ENCODE data around the gene RCC2. TPM values are rescaled to one million over a fixed set of nuclear protein-coding genes. Genes with fewer than 3 reads are reported as not detected.
"Not testable (repeated sequence)": the region's sequence is repeated elsewhere in the genome, so short reads cannot be mapped to it uniquely, and the experiment has no call there.

Gene RCC2
- total RNA-seq, 1 experiment from 2014 or later, result 116 TPM

DNA sequence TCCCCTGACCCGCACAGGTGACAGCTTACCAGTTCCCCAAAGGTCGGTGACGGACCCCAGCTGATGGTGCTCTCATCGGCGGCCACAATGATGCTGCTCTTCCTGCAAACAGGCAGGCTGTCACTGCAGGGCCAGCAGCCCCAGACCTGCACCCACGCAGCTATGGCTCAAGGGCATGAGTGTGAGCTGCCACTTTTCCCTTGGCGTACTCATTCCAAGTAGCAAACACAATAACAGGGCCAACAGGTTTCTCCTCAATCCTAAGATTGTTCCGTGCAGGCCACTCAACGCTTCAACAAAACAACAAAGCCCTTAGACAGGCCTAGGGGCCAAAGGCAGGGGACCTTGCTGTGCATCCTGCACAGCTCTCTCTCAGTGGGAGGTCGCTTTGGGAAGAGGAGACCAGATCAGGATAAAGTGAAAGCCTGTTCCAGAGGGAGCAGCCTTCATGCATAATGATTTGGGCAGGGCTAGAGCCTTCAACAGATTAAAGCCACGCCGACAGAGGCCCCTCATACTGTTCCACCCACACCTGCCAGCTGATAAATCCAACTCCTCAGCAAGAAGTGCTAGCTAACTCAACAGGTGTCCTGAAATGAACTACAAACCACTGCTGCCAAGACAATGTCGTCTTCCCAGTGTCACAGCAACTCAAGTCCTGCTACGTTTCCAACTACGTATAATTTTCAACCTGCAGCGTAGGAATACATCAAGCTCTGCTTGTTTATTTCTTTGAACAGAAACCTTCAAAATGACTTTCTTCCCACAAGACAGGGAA is 27.2 kb downstream of the RCC2 start:
- no peak for ATAC-seq
- intact Hi-C loops (cut with micrococcal nuclease; ENCODE audit: unreplicated experiment), result no loop called here
- DNase-seq (ENCODE audit: low read depth, low spot score), result no peak

DNA sequence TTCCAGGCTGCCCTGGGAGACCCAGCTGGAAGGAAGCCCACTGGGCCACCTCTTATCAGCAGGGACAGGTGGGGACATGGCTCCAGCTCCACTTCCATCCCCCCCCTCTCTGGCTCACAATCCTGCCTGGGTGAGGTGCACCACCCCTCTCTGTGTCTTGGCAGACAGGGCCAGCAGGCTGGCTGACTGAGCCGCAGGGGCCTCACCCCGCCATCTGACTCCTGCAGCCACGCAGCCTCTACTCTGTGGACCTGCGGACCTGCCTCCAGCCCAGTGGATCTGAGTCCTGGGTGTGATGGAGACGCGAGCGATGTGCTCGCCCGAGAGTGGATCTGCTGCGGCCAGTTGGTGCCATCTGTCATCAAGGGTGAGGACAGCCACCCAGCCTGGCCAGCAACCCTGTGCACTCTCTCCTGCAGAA is 30.1 kb downstream of the RCC2 start:
- in situ Hi-C loops (cut with HindIII; ENCODE audit: low pct_unique_long_range_greater_than_20kb, low sequenced_read_pairs), result no loop called here
- intact Hi-C loops (cut with micrococcal nuclease; ENCODE audit: unreplicated experiment), result loop anchor here (5.0 to 10.0 kb wide), 3 partner anchors 175 to 352 kb away; no protein-coding TSS in a partner anchor

More for the DNA sequence above, 27.2 kb downstream of the RCC2 start:
- H3K27ac ChIP-seq (ENCODE audit: low read length), result no peak overlapping the region
- BruUV-seq (replicated peaks), result no TSS peak
- ChIA-PET CTCF (no interaction called here), POLR2A (no interaction called here)
- H3K4me3 ChIP-seq (ENCODE audit: low read depth in 2 of 2, low read length in 2 of 2), result no peak overlapping the region
- no peak for TF ChIP-seq POLR2AphosphoS5 (IDR thresholded peaks at IDR 0.05; ENCODE audit: low read depth, low read length)
- TF ChIP-seq TCF7L2 (IDR thresholded peaks at IDR 0.05; ENCODE audit: low read depth, low read length), result no peak
- TF ChIP-seq, protein P1, sequence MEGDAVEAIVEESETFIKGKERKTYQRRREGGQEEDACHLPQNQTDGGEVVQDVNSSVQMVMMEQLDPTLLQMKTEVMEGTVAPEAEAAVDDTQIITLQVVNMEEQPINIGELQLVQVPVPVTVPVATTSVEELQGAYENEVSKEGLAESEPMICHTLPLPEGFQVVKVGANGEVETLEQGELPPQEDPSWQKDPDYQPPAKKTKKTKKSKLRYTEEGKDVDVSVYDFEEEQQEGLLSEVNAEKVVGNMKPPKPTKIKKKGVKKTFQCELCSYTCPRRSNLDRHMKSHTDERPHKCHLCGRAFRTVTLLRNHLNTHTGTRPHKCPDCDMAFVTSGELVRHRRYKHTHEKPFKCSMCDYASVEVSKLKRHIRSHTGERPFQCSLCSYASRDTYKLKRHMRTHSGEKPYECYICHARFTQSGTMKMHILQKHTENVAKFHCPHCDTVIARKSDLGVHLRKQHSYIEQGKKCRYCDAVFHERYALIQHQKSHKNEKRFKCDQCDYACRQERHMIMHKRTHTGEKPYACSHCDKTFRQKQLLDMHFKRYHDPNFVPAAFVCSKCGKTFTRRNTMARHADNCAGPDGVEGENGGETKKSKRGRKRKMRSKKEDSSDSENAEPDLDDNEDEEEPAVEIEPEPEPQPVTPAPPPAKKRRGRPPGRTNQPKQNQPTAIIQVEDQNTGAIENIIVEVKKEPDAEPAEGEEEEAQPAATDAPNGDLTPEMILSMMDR (IDR thresholded peaks at IDR 0.05), result no peak
- TF ChIP-seq, protein P2, sequence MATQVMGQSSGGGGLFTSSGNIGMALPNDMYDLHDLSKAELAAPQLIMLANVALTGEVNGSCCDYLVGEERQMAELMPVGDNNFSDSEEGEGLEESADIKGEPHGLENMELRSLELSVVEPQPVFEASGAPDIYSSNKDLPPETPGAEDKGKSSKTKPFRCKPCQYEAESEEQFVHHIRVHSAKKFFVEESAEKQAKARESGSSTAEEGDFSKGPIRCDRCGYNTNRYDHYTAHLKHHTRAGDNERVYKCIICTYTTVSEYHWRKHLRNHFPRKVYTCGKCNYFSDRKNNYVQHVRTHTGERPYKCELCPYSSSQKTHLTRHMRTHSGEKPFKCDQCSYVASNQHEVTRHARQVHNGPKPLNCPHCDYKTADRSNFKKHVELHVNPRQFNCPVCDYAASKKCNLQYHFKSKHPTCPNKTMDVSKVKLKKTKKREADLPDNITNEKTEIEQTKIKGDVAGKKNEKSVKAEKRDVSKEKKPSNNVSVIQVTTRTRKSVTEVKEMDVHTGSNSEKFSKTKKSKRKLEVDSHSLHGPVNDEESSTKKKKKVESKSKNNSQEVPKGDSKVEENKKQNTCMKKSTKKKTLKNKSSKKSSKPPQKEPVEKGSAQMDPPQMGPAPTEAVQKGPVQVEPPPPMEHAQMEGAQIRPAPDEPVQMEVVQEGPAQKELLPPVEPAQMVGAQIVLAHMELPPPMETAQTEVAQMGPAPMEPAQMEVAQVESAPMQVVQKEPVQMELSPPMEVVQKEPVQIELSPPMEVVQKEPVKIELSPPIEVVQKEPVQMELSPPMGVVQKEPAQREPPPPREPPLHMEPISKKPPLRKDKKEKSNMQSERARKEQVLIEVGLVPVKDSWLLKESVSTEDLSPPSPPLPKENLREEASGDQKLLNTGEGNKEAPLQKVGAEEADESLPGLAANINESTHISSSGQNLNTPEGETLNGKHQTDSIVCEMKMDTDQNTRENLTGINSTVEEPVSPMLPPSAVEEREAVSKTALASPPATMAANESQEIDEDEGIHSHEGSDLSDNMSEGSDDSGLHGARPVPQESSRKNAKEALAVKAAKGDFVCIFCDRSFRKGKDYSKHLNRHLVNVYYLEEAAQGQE (IDR thresholded peaks at IDR 0.05; ENCODE audit: insufficient read depth in 1 of 2, low read depth in 2 of 2, low read length in 1 of 2), result no peak
- TF ChIP-seq SIN3A (IDR thresholded peaks at IDR 0.05; ENCODE audit: borderline replicate concordance, insufficient read depth, low read depth, low read length), result no peak
- peaks cover 27% of the 10 kb centered on the region for H3K36me3 ChIP-seq (ENCODE audit: control insufficient read depth, insufficient read depth, low read length)
- H3K27me3 ChIP-seq (ENCODE audit: control insufficient read depth, insufficient read depth, low read length), result no peaks in the 10 kb centered on the region
- in situ Hi-C loops (cut with HindIII; ENCODE audit: low pct_unique_long_range_greater_than_20kb, low sequenced_read_pairs), result no loop called here
- no peaks in the 10 kb centered on the region for H3K9me3 ChIP-seq (ENCODE audit: control insufficient read depth, insufficient read depth, low read depth, low read length)
- H3K4me1 ChIP-seq (ENCODE audit: control insufficient read depth, insufficient read depth, low read length), result peaks cover under 1% of the 10 kb centered on the region; the same call in 1 of the 2 replicates

GRCh38 chr1:17407786-17408514 is 31.5 kb downstream of the RCC2 start:
- H3K27me3 ChIP-seq (ENCODE audit: control insufficient read depth, insufficient read depth, low read length); POLR2A ChIA-PET; DNase-seq (ENCODE audit: low read depth, low spot score); H3K27ac ChIP-seq (ENCODE audit: low read length); H3K4me3 ChIP-seq (ENCODE audit: low read depth in 2 of 2, low read length in 2 of 2); H3K9me3 ChIP-seq (ENCODE audit: control insufficient read depth, insufficient read depth, low read depth, low read length); in situ Hi-C loops (cut with HindIII; ENCODE audit: low pct_unique_long_range_greater_than_20kb, low sequenced_read_pairs); CTCF ChIA-PET; BruUV-seq (replicated peaks); ATAC-seq: not testable (repeated sequence)
- Histone ChIP-seq H3K36me3 (ENCODE audit: control insufficient read depth, insufficient read depth, low read length) (peaks cover 13% of the 10 kb centered on the region), H3K4me1 (ENCODE audit: control insufficient read depth, insufficient read depth, low read length) (peaks cover 18% of the 10 kb centered on the region)
- intact Hi-C loops (cut with micrococcal nuclease; ENCODE audit: unreplicated experiment), result loop anchor here (5.0 to 10.0 kb wide), 3 partner anchors 173 to 351 kb away; no protein-coding TSS in a partner anchor

More for the DNA sequence above, 30.1 kb downstream of the RCC2 start:
- ChIA-PET CTCF (no interaction called here), POLR2A (interaction anchor here (0.6 kb wide), 1 partner anchor 27 kb away, joined by 4 read pairs; no protein-coding TSS in a partner anchor)
- BruUV-seq (replicated peaks), result no TSS peak
- Histone ChIP-seq H3K36me3 (ENCODE audit: control insufficient read depth, insufficient read depth, low read length) (peaks cover 17% of the 10 kb centered on the region), H3K9me3 (ENCODE audit: control insufficient read depth, insufficient read depth, low read depth, low read length) (no peaks in the 10 kb centered on the region), H3K27me3 (ENCODE audit: control insufficient read depth, insufficient read depth, low read length) (no peaks in the 10 kb centered on the region), H3K4me1 (ENCODE audit: control insufficient read depth, insufficient read depth, low read length) (peaks cover 14% of the 10 kb centered on the region), H3K4me3 (ENCODE audit: low read depth in 2 of 2, low read length in 2 of 2) (no peak overlapping the region), H3K27ac (ENCODE audit: low read length) (no peak overlapping the region)
- DNase-seq (ENCODE audit: low read depth, low spot score) (no peak), ATAC-seq (no peak)
- TF ChIP-seq, protein P1 (IDR thresholded peaks at IDR 0.05), result no peak
- no peak for TF ChIP-seq POLR2AphosphoS5 (IDR thresholded peaks at IDR 0.05; ENCODE audit: low read depth, low read length)

DNA sequence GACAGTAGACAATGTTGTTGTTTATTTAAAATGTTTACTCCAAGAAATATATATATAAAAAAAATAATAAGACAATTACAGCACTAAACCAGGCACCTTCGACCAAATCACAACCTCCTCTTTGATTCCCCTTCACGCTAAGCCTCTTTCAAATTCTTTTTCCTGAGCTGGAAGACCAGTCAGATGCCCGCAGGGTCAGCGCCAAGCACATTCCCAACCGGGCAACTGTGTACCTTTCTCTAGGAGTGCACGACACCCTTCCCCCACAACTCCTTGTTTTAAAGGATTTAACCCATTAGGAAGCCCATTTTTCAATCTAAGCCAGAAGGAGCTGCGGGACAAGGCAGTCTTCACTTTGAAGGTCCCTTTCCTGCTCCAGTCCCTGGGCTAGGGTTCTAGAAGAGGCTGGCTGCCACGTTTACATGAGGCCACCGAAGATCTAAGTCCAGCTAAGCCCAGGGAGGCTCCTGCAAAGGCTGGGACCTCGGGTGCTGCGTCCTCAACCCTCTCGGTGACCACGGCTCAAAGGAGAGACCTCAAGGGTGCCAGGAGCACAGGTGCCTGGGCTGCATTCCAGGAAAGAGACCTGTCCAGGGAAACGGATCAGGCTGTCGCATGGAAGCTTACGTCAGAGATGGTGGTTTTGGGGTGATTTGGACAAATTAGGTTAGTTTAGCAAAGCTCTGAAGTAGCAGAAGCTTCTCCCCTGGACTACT is 32.6 kb downstream of the RCC2 start:
- H3K27ac ChIP-seq (ENCODE audit: low read length); ATAC-seq; DNase-seq (ENCODE audit: low read depth, low spot score); BruUV-seq (replicated peaks); H3K27me3 ChIP-seq (ENCODE audit: control insufficient read depth, insufficient read depth, low read length); H3K4me3 ChIP-seq (ENCODE audit: low read depth in 2 of 2, low read length in 2 of 2); POLR2A ChIA-PET; in situ Hi-C loops (cut with HindIII; ENCODE audit: low pct_unique_long_range_greater_than_20kb, low sequenced_read_pairs); H3K9me3 ChIP-seq (ENCODE audit: control insufficient read depth, insufficient read depth, low read depth, low read length): not testable (repeated sequence)
- CTCF ChIA-PET, result interaction anchor here (1.4 kb wide), 1 partner anchor 281 kb away, joined by 4 read pairs; no protein-coding TSS in a partner anchor
- H3K4me1 ChIP-seq (ENCODE audit: control insufficient read depth, insufficient read depth, low read length), result peaks cover 18% of the 10 kb centered on the region
- intact Hi-C loops (cut with micrococcal nuclease; ENCODE audit: unreplicated experiment), result loop anchor here (5.0 to 10.0 kb wide), 3 partner anchors 172 to 350 kb away; no protein-coding TSS in a partner anchor
- peaks cover 12% of the 10 kb centered on the region for H3K36me3 ChIP-seq (ENCODE audit: control insufficient read depth, insufficient read depth, low read length)
